Measurements from ENCODE around the gene HVCN1. TPM values are rescaled to one million over a fixed set of nuclear protein-coding genes. Genes with fewer than 3 reads are reported as not detected.

HVCN1 gene
- total RNA-seq, 3 donors from 2014 or later (not counting 1 experiment from before 2014, with no cell fraction given): 12.5 to 18.4 (median 18.0) TPM

- 60% methylated on average over 1 of the region's 8 CpGs for WGBS (ENCODE audit: insufficient coverage)
- ATAC-seq: no peak
- Mint-ChIP-seq H3K9me3 (no peaks in the 10 kb centered on the region), H3K27me3 (ENCODE audit: low read depth in 2 of 2) (no peaks in the 10 kb centered on the region), H3K36me3 (no peaks in the 10 kb centered on the region), H3K4me1 (no peaks in the 10 kb centered on the region), H3K27ac (no peak overlapping the region), H3K4me3 (no peak overlapping the region)
- H3K36me3 ChIP-seq (ENCODE audit: control insufficient read depth, insufficient read depth, low read length): no peaks in the 10 kb centered on the region
- DNase-seq: no peak
- no peak overlapping the region for H3K4me3 ChIP-seq (ENCODE audit: low read length)
- TF ChIP-seq CTCF (IDR thresholded peaks at IDR 0.05): no peak
- H3K27me3 ChIP-seq (ENCODE audit: control insufficient read depth, insufficient read depth, low read length): no peaks in the 10 kb centered on the region
- intact Hi-C loops (cut with micrococcal nuclease): no loop called here
- peaks cover 4% of the 10 kb centered on the region for H3K4me1 ChIP-seq (ENCODE audit: control insufficient read depth, insufficient read depth, low read length)
- H3K9me3 ChIP-seq (ENCODE audit: control insufficient read depth, insufficient read depth, low read length): no peaks in the 10 kb centered on the region
- peak overlapping the region; percentile 40 for H3K27ac ChIP-seq (ENCODE audit: low read length)
Measured at GRCh38 chr12:110627500-110628195, 61.3 kb downstream of the HVCN1 start.

- no peaks in the 10 kb centered on the region for H3K4me1 Mint-ChIP-seq
- H3K4me3 ChIP-seq (ENCODE audit: low read length): no peak overlapping the region
- H3K27me3 Mint-ChIP-seq (ENCODE audit: low read depth in 2 of 2): no peaks in the 10 kb centered on the region
- ATAC-seq: no peak
- no peaks in the 10 kb centered on the region for H3K27me3 ChIP-seq (ENCODE audit: control insufficient read depth, insufficient read depth, low read length)
- H3K27ac Mint-ChIP-seq: no peak overlapping the region
- H3K4me3 Mint-ChIP-seq: no peak overlapping the region
- no peaks in the 10 kb centered on the region for H3K36me3 Mint-ChIP-seq
- H3K27ac ChIP-seq (ENCODE audit: low read length): no peak overlapping the region
- H3K36me3 ChIP-seq (ENCODE audit: control insufficient read depth, insufficient read depth, low read length): no peaks in the 10 kb centered on the region
- DNase-seq: no peak
- H3K9me3 ChIP-seq (ENCODE audit: control insufficient read depth, insufficient read depth, low read length): no peaks in the 10 kb centered on the region
- H3K4me1 ChIP-seq (ENCODE audit: control insufficient read depth, insufficient read depth, low read length): peaks cover 4% of the 10 kb centered on the region
- no peak for TF ChIP-seq CTCF (IDR thresholded peaks at IDR 0.05)
- H3K9me3 Mint-ChIP-seq: no peaks in the 10 kb centered on the region
- intact Hi-C loops (cut with micrococcal nuclease): no loop called here
- 95% methylated on average over 2 of the region's 3 CpGs for WGBS (ENCODE audit: insufficient coverage)
Measured at GRCh38 chr12:110622582-110622981, 66.3 kb downstream of the HVCN1 start.

- Mint-ChIP-seq H3K27ac (no peak overlapping the region), H3K4me3 (no peak overlapping the region), H3K27me3 (ENCODE audit: low read depth in 2 of 2) (no peaks in the 10 kb centered on the region), H3K9me3 (no peaks in the 10 kb centered on the region), H3K36me3 (no peaks in the 10 kb centered on the region), H3K4me1 (peaks cover under 1 to 1% of the 10 kb centered on the region in 2 donors)
- Histone ChIP-seq H3K27me3 (ENCODE audit: control insufficient read depth, insufficient read depth, low read length) (no peaks in the 10 kb centered on the region), H3K36me3 (ENCODE audit: control insufficient read depth, insufficient read depth, low read length) (no peaks in the 10 kb centered on the region), H3K27ac (ENCODE audit: low read length) (peak overlapping the region; percentile 3), H3K9me3 (ENCODE audit: control insufficient read depth, insufficient read depth, low read length) (no peaks in the 10 kb centered on the region), H3K4me1 (ENCODE audit: control insufficient read depth, insufficient read depth, low read length) (no peaks in the 10 kb centered on the region), H3K4me3 (ENCODE audit: low read length) (no peak overlapping the region)
- peak in 1 of 2 donors; percentile 45 for DNase-seq
- WGBS (ENCODE audit: insufficient coverage): 68% methylated on average over 4 of the region's 4 CpGs
- intact Hi-C loops (cut with micrococcal nuclease): no loop called here
- no peak for TF ChIP-seq CTCF (IDR thresholded peaks at IDR 0.05)
- ATAC-seq: peak in 1 of 3 donors; percentile 35
Measured at GRCh38 chr12:110619534-110619953, 69.4 kb downstream of the HVCN1 start.
